Type B pancreatic cell (in vitro differentiated cells): ENCODE measurements around the gene AFF1. TPM values are rescaled to one million over a fixed set of nuclear protein-coding genes. Genes with fewer than 3 reads are reported as not detected.

Experiments used
- DNase-seq: peaks from one replicate; pipeline ENCODE4 v3.0.0; 2021; ENCODE audit warnings: mixed read lengths; ENCODE audit not compliant: unreplicated experiment; ENCODE audit errors: extremely low spot score
- H3K27ac Mint-ChIP-seq: 2 replicates; pipeline ENCODE4 v1.8.0; 2021; ENCODE audit warnings: mild to moderate bottlenecking, mixed read lengths
- H3K27me3 Mint-ChIP-seq: 2 replicates; pipeline ENCODE4 v1.8.0; 2021; ENCODE audit warnings: mixed read lengths
- H3K36me3 Mint-ChIP-seq: 2 replicates; pipeline ENCODE4 v1.8.0; 2021; ENCODE audit warnings: mixed read lengths
- H3K4me1 Mint-ChIP-seq: one replicate; pipeline ENCODE4 v1.8.0; 2021; ENCODE audit warnings: mixed read lengths; ENCODE audit not compliant: unreplicated experiment
- H3K4me3 Mint-ChIP-seq: 2 replicates; pipeline ENCODE4 v1.8.0; 2021; ENCODE audit warnings: mild to moderate bottlenecking, mixed read lengths
- H3K9me3 Mint-ChIP-seq: 2 replicates; pipeline ENCODE4 v1.8.0; 2021; ENCODE audit warnings: mixed read lengths
- total RNA-seq: library from RNA; stranded (reverse); gene quantifications from 2 replicates; pipeline ENCODE4 v1.2.1, GENCODE V29; 2021; ENCODE audit warnings: low replicate concordance
- TF ChIP-seq, protein P1 (sequence below): fragments of 200-600 bp; sonication (generic); conservative IDR thresholded peaks from 2 replicates; pipeline ENCODE4 v1.5.0; 2021; ENCODE audit warnings: antibody characterized with exemption, mild to moderate bottlenecking

The AFF1 gene
- total RNA-seq, 1 donor from 2014 or later, result 39.7 TPM

DNA sequence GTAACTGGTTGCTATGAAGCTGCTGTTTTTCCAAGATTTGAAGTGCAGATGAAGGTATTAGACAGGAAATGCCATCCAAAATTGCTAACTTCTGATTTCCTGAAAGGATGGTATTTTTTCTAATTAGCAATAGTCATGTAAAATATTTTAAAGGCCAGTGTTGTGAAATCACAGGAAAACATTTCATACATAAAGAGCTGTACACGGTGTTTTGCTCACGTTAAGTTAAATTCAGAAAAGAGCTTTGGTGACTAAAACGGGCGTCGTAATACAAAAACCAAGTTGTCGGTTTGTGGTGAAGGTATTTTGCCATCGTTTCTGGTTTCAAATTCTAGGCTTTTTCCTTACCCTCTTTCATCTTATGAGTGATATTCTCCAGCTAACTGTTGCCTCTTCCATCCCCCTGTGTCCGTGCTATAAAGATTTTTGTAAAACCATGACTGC lies 39.8 kb downstream of the AFF1 start:
- no peak for DNase-seq
- H3K4me1 Mint-ChIP-seq, result peaks cover 38% of the 10 kb centered on the region
- no peak overlapping the region for H3K4me3 Mint-ChIP-seq
- no peaks in the 10 kb centered on the region for H3K27me3 Mint-ChIP-seq
- H3K36me3 Mint-ChIP-seq, result peaks cover 3% of the 10 kb centered on the region
- no peak overlapping the region for H3K27ac Mint-ChIP-seq
- H3K9me3 Mint-ChIP-seq, result no peaks in the 10 kb centered on the region
- TF ChIP-seq, protein P1, sequence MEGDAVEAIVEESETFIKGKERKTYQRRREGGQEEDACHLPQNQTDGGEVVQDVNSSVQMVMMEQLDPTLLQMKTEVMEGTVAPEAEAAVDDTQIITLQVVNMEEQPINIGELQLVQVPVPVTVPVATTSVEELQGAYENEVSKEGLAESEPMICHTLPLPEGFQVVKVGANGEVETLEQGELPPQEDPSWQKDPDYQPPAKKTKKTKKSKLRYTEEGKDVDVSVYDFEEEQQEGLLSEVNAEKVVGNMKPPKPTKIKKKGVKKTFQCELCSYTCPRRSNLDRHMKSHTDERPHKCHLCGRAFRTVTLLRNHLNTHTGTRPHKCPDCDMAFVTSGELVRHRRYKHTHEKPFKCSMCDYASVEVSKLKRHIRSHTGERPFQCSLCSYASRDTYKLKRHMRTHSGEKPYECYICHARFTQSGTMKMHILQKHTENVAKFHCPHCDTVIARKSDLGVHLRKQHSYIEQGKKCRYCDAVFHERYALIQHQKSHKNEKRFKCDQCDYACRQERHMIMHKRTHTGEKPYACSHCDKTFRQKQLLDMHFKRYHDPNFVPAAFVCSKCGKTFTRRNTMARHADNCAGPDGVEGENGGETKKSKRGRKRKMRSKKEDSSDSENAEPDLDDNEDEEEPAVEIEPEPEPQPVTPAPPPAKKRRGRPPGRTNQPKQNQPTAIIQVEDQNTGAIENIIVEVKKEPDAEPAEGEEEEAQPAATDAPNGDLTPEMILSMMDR, result no peak

DNA sequence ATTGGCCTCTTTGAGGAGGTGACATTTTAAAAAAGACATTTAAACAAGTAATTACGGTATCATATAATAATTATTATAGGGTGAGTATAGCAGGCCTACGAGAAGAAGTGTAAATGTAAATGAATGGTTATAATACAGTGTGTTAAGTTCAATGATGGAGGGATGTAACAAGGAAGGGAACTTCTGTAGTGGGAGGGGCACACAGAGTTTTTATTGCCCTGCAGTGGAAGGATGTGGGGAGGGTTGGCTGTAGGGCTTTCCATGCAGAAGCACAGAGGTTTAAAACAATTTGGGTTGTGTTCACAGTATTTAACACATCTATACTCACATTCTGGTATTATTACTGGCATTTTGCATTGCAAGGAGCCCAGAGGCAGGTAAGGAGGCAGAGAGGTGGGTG lies 41.1 kb downstream of the AFF1 start:
- Mint-ChIP-seq H3K4me3 (no peak overlapping the region), H3K36me3 (peaks cover 3% of the 10 kb centered on the region), H3K27ac (no peak overlapping the region), H3K4me1 (peaks cover 32% of the 10 kb centered on the region), H3K9me3 (no peaks in the 10 kb centered on the region), H3K27me3 (no peaks in the 10 kb centered on the region)
- TF ChIP-seq, protein P1, result no peak
- DNase-seq, result no peak

DNA sequence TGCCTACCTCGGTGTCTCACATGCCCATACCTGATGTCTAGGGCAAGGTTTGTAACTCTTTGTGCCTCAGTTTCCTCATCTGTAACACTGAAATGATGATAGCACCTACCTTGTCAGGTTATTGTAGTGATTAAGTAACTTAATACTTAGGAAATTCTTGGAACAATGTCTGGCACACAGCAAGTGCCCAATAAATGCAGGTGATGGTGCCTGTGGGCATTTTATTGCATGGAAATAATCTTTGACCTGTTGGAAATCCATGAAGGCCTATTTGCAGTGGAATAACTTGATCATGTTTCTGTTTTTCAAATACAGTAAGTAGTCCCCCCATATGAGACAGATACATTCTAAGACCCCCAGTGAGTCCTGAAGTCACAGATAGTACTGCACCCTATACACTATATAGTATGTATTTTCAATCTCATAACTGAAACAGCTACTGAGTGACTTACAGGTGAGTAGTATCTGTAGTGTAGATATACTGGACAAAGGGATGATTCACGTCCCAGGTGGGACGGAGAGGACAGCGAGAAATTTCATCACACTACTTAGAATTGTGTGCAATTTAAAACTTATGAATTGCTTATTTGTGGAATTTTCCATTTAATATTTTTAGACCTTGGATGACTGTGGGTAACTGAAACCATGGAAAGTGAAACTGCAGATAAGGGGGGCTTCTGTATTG lies 42.1 kb downstream of the AFF1 start:
- Mint-ChIP-seq H3K27me3 (no peaks in the 10 kb centered on the region), H3K36me3 (peaks cover 5% of the 10 kb centered on the region), H3K4me1 (peaks cover 35% of the 10 kb centered on the region), H3K9me3 (peaks cover 4% of the 10 kb centered on the region), H3K27ac (no peak overlapping the region), H3K4me3 (no peak overlapping the region)
- TF ChIP-seq, protein P1, result no peak
- DNase-seq, result no peak

DNA sequence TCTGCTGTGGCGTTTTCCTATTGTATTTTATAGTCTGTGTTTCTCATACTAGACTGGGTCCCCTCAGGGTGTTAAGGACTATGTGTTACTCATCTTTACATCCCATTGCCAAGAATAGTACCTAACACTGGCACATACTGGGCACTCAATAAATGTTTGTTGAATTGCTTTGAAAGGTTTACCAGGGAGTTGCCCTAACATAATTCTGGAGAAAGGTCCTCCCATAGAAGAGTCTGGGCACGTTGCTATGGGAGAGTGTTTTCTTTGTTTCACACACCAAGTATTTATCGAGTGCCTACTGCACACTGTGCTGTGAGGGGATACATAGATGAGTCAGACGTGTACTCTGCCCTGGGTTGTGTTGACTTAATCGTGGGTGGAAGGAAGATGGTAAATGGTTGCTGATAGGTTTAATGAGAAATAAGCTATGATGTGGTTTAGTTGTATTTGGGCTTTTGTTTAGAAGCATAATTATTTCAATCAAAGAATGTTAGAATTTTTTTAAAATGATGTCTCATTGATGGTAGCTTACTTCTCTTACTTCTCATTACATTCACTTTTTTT lies 42.9 kb downstream of the AFF1 start:
- Mint-ChIP-seq H3K27me3 (no peaks in the 10 kb centered on the region), H3K4me1 (peaks cover 37% of the 10 kb centered on the region), H3K36me3 (peaks cover 9% of the 10 kb centered on the region), H3K4me3 (peak overlapping the region; percentile 3), H3K27ac (peak overlapping the region; percentile 38), H3K9me3 (peaks cover 7% of the 10 kb centered on the region)
- no peak for DNase-seq
- TF ChIP-seq, protein P1, result no peak

DNA sequence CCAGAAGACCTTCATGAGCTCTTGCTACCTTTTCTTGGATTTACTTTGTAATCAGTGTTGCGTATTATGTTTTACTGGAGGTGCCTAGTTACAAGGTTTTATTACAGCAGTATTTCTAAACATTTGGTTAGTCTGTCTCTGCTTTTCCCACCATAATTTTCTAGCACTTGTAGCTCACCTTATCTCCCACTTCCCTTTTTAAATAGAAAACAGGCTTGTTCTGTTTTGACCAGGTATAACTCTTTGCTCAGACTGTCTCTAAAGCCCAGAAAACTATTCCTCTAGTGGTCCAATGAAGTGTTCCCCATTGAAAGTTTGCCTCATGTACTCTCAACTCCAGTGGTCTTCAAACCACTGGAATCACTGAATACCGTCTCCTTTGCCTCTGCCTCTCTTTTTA lies 43.9 kb downstream of the AFF1 start:
- TF ChIP-seq, protein P1, result no peak
- Mint-ChIP-seq H3K27ac (no peak overlapping the region), H3K4me3 (no peak overlapping the region), H3K4me1 (peaks cover 29% of the 10 kb centered on the region), H3K9me3 (peaks cover 7% of the 10 kb centered on the region), H3K36me3 (peaks cover 9% of the 10 kb centered on the region), H3K27me3 (no peaks in the 10 kb centered on the region)
- no peak for DNase-seq
